ENCODE results near the gene WDFY1. TPM values are rescaled to one million over a fixed set of nuclear protein-coding genes. Genes with fewer than 3 reads are reported as not detected.

Gene WDFY1
- total and polyA plus RNA-seq, 9 of the 15 experiments (the other 6 are each of a cell fraction or from before 2014, with no cell fraction given) = 5.4 to 27.6 (median 17.5) TPM

GRCh38 chr2:223969315-223969714 lies 24.2 kb upstream of the WDFY1 start:
- intact Hi-C loops (cut with micrococcal nuclease) (no loop called here), in situ Hi-C loops (cut with MboI) (no loop called here)
- WGBS (ENCODE audit: insufficient coverage, low coverage, missing lambda C conversion rate) = no CpG with 5 or more reads among the region's 3 CpGs
- Histone ChIP-seq H3K27me3 (ENCODE audit: control insufficient read depth in 2 of 2, insufficient read depth in 2 of 2, low read length in 2 of 2) (no peaks in the 10 kb centered on the region), H2AFZ (ENCODE audit: low read depth, low read length) (no peak overlapping the region), H3K4me2 (ENCODE audit: insufficient read depth, low read length) (no peak overlapping the region), H4K20me1 (replicated peaks; ENCODE audit: control insufficient read depth, insufficient read depth, low read length) (no peaks in the 10 kb centered on the region), H3K79me2 (ENCODE audit: control insufficient read depth, insufficient read depth, low read length) (no peaks in the 10 kb centered on the region), H3K4me1 (replicated peaks in 1 of 2; ENCODE audit: control insufficient read depth in 2 of 2, insufficient read depth in 2 of 2, low read length in 2 of 2) (no peaks in the 10 kb centered on the region), H3K9me3 (replicated peaks; ENCODE audit: control insufficient read depth, insufficient read depth, low read depth, low read length) (no peaks in the 10 kb centered on the region), H3K9ac (ENCODE audit: insufficient read depth in 1 of 2, low read depth in 2 of 2, low read length in 2 of 2) (no peak overlapping the region), H3K27ac (ENCODE audit: extremely low read depth, low read depth, low read length) (no peak overlapping the region), H3K4me3 (no peak overlapping the region), H3K9me1 (ENCODE audit: control insufficient read depth, insufficient read depth, low read length) (no peaks in the 10 kb centered on the region), H3K36me3 (ENCODE audit: control insufficient read depth, insufficient read depth, low read length) (peaks cover 27% of the 10 kb centered on the region)
- BruUV-seq (replicated peaks) = no TSS peak
- ChIA-PET CTCF (ENCODE audit: low intra/inter-chr PET ratio) (interaction anchor here (2.6 to 2.7 kb wide), 2 partner anchors 24 to 315 kb away, joined by 9 to 41 read pairs; no protein-coding TSS in a partner anchor), POLR2A (interaction anchor here (1.4 to 1.8 kb wide), 3 partner anchors 11 to 17 kb away, joined by 4 to 6 read pairs (median 5); no protein-coding TSS in a partner anchor)
- no peak for TF ChIP-seq BMI1 (IDR thresholded peaks at IDR 0.05; ENCODE audit: low read length)
- no peak for TF ChIP-seq ZNF175 (CRISPR knock-in tag; IDR thresholded peaks at IDR 0.05; ENCODE audit: low read depth)
- TF ChIP-seq, protein P1, sequence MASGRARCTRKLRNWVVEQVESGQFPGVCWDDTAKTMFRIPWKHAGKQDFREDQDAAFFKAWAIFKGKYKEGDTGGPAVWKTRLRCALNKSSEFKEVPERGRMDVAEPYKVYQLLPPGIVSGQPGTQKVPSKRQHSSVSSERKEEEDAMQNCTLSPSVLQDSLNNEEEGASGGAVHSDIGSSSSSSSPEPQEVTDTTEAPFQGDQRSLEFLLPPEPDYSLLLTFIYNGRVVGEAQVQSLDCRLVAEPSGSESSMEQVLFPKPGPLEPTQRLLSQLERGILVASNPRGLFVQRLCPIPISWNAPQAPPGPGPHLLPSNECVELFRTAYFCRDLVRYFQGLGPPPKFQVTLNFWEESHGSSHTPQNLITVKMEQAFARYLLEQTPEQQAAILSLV (tag; IDR thresholded peaks at IDR 0.05) = no peak
- no peak for TF ChIP-seq NCOA1 (IDR thresholded peaks at IDR 0.05; ENCODE audit: low read depth)
- TF ChIP-seq CBX1 (IDR thresholded peaks at IDR 0.05; ENCODE audit: low read depth) = no peak
- no peak for TF ChIP-seq ZFP30 (CRISPR knock-in tag; IDR thresholded peaks at IDR 0.05; ENCODE audit: borderline replicate concordance)
- no peak for TF ChIP-seq SIN3A (IDR thresholded peaks at IDR 0.05; ENCODE audit: borderline replicate concordance in 2 of 2, control insufficient read depth in 1 of 2, low read depth in 2 of 2, low read length in 2 of 2)
- TF ChIP-seq HCFC1 (IDR thresholded peaks at IDR 0.05; ENCODE audit: low read depth, low read length) = no peak
- TF ChIP-seq, protein P2, sequence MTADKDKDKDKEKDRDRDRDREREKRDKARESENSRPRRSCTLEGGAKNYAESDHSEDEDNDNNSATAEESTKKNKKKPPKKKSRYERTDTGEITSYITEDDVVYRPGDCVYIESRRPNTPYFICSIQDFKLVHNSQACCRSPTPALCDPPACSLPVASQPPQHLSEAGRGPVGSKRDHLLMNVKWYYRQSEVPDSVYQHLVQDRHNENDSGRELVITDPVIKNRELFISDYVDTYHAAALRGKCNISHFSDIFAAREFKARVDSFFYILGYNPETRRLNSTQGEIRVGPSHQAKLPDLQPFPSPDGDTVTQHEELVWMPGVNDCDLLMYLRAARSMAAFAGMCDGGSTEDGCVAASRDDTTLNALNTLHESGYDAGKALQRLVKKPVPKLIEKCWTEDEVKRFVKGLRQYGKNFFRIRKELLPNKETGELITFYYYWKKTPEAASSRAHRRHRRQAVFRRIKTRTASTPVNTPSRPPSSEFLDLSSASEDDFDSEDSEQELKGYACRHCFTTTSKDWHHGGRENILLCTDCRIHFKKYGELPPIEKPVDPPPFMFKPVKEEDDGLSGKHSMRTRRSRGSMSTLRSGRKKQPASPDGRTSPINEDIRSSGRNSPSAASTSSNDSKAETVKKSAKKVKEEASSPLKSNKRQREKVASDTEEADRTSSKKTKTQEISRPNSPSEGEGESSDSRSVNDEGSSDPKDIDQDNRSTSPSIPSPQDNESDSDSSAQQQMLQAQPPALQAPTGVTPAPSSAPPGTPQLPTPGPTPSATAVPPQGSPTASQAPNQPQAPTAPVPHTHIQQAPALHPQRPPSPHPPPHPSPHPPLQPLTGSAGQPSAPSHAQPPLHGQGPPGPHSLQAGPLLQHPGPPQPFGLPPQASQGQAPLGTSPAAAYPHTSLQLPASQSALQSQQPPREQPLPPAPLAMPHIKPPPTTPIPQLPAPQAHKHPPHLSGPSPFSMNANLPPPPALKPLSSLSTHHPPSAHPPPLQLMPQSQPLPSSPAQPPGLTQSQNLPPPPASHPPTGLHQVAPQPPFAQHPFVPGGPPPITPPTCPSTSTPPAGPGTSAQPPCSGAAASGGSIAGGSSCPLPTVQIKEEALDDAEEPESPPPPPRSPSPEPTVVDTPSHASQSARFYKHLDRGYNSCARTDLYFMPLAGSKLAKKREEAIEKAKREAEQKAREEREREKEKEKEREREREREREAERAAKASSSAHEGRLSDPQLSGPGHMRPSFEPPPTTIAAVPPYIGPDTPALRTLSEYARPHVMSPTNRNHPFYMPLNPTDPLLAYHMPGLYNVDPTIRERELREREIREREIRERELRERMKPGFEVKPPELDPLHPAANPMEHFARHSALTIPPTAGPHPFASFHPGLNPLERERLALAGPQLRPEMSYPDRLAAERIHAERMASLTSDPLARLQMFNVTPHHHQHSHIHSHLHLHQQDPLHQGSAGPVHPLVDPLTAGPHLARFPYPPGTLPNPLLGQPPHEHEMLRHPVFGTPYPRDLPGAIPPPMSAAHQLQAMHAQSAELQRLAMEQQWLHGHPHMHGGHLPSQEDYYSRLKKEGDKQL (CRISPR knock-in tag; IDR thresholded peaks at IDR 0.05; ENCODE audit: borderline replicate concordance) = no peak
- TF ChIP-seq BACH1 (tag; IDR thresholded peaks at IDR 0.05) = no peak
- no peak for TF ChIP-seq EGR1 (conservative IDR thresholded peaks at IDR 0.05)
- ATAC-seq = no peak
- DNase-seq (ENCODE audit: extremely low read depth in 1 of 4, low spot score in 3 of 4) = no peak
- no peak for FAIRE-seq

Data from K562 (cell line).